Vagina (tissue), 2 donors: ENCODE data around the gene AHCYL1.

Experiments used
- POLR2A ChIP-seq, 2 donors: fragments of 450-650 bp; IDR thresholded peaks; one replicate each; pipeline ENCODE4 v1.6.1; 2017; ENCODE audit warnings: antibody characterized with exemption in 2 of 2, mild to moderate bottlenecking in 2 of 2, moderate library complexity in 2 of 2
- POLR2AphosphoS5 ChIP-seq, 2 donors: sonication (generic); formaldehyde crosslinking; IDR thresholded peaks; one replicate each; pipeline ENCODE4 v1.9.0; 2017; ENCODE audit warnings: antibody characterized with exemption in 2 of 2, mild to moderate bottlenecking in 2 of 2, low read depth in 1 of 2; ENCODE audit not compliant: insufficient read depth in 1 of 2

DNA sequence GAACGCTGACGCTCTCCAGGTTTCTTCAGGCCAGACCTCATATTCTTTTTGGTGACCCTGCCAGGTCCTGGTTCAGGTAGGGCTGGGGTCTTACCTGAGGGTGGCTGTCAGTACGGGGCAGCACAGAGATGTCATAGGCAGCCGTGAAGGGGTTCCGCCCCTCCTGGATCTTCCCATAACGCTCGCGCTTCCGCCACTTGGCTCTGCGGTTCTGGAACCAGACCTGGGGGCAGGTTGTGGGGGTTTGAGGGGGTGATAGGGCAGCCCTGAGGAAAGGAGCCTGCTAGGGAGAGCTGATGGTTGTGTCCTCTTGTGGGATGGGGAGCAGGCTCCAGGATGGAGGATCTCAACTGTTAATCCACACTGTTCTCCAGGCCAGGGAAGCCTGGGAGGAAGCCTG, 76.8 kb downstream of the AHCYL1 start:
- TF ChIP-seq POLR2AphosphoS5 (IDR thresholded peaks at IDR 0.05; ENCODE audit: insufficient read depth in 1 of 2, low read depth in 1 of 2) (no peak), POLR2A (IDR thresholded peaks at IDR 0.05) (no peak)
